Measurements from ENCODE around the gene HOXA7.

GRCh38 chr7:27185854-27186667, 29.6 kb upstream of the HOXA7 start:
- TF ChIP-seq CTCF (IDR thresholded peaks at IDR 0.05), result no peak
- no peak for TF ChIP-seq POLR2A (IDR thresholded peaks at IDR 0.05)
- TF ChIP-seq EP300 (IDR thresholded peaks at IDR 0.05), result no peak

Data from ovary (tissue), 3 donors.